NCI-H128 (cell line): ENCODE measurements around the gene SERPINB12.
A peak's percentile ranks its signal among the peaks of the same experiment; 100 is the strongest.

ENCODE experiments used
- DNase-seq: peaks from one replicate; lab custom pipeline; 2025; ENCODE audit not compliant: unreplicated experiment; lab: John Stamatoyannopoulos, UW

The SERPINB12 gene, protein sequence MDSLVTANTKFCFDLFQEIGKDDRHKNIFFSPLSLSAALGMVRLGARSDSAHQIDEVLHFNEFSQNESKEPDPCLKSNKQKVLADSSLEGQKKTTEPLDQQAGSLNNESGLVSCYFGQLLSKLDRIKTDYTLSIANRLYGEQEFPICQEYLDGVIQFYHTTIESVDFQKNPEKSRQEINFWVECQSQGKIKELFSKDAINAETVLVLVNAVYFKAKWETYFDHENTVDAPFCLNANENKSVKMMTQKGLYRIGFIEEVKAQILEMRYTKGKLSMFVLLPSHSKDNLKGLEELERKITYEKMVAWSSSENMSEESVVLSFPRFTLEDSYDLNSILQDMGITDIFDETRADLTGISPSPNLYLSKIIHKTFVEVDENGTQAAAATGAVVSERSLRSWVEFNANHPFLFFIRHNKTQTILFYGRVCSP

DNA sequence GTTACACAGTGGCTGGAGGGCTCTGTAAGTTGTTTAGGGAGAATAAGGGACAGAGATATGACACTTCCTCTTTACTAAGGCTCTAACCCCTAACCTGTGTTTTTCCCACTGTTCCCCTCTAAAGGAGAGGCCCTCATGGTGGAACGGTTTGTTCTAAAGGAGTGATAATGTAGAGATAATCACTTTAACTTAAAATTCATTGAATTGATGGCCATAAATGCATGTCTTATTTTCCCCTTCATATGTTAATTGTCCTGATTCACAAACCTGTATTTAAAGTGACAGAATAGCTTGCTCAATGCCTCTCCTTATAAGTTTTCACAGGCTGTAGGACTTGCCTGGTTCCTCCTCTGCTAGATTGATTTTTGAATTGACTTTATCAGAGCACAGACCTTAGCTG lies at the start of gene SERPINB12:
Gene SERPINB12 (plus strand): TSS at position 301 of the 400 bp plus-strand sequence. CDS start 13,791 bp downstream, outside the sequence.
- no peak for DNase-seq

DNA sequence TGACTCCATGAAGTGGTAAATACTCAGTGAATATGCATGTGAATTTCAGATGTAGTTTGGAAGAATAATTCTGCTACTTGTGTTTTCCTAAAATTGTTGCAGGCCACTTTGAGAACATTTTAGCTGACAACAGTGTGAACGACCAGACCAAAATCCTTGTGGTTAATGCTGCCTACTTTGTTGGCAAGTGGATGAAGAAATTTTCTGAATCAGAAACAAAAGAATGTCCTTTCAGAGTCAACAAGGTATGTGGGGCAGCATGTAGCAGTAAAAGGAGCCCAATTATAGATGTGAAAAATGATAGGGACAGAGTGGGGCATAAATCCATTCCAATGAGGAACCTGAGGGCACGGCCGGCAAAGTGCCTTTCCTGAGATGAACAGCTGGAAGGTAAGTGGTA lies 49.3 kb upstream of the SERPINB12 start:
- no peak for DNase-seq

GRCh38 chr18:63495675-63496074 lies 46.5 kb upstream of the SERPINB12 start:
- no peak for DNase-seq

DNA sequence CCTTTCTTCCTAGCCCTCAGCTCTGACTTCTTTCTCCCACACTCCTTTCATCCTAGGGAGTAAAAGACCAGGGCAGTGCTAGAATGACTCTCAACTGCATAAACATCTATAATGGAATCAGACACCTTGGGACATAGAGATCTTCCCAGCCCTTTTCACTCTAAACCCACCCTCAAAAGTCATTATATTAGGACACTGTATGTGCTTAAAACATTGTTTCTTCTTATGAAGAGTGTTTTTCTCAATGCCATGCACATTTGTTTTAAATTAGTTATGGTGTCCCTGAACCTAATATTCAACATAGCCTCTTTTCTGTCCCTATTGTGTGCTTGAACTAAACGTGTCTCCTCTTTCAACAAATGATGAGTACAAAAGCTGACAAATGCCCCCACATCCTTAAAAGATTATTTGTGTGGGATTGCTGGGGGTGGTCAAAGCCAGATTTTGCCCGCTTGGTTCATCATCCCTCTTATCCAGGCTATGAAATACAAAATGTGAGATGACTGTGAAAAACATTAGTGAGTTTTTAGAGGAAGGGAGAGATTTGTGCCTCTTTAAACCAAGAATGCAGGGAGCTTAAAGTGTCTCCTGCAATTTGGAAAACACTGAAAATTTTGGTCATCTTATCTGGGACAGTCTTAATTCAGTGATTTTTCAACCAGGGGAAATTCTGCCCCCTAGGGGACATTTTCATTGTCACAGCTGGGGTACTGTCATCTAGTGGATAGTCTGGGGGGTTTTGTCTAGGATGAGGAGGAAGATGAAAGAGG lies 36.4 kb upstream of the SERPINB12 start:
- no peak for DNase-seq

DNA sequence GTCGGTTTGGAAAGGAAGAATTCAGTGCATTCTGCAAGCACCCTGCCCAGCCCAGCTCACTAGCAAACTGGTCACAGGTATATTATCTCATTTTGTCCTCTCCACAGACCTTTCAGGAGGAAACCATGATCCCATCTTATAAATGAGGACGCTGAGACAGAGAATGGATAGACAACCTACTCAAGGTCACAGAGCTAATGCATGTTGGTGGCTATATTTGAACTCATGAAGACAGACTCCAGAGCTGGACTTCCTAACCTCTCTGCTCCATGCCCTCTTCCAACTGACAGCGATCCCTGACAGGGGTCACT lies 35.9 kb upstream of the SERPINB12 start:
- DNase-seq = no peak

DNA sequence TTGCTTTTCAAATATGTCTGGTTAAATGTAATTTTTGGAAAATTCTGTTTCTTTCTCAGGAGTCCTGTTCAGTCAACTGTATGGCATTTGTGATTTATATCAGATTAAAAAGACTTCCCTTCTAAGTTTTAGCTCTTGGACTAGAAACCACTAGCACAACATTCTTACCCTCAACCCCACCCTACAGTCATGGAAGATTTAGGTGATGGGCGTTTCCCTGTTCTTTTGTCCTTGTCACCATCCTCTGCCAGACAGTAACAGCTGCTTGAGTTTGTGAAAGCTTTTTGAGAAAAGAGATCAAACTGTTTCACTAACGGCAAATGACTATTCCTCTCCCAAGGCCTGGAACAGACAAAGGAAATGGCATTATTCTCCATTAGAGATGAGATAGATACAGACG lies 33.6 kb upstream of the SERPINB12 start:
- DNase-seq = no peak

GRCh38 chr18:63511285-63511684 lies 30.9 kb upstream of the SERPINB12 start:
- DNase-seq = no peak

- DNase-seq = no peak
Observed at GRCh38 chr18:63514326-63514725, 27.8 kb upstream of the SERPINB12 start.

DNA sequence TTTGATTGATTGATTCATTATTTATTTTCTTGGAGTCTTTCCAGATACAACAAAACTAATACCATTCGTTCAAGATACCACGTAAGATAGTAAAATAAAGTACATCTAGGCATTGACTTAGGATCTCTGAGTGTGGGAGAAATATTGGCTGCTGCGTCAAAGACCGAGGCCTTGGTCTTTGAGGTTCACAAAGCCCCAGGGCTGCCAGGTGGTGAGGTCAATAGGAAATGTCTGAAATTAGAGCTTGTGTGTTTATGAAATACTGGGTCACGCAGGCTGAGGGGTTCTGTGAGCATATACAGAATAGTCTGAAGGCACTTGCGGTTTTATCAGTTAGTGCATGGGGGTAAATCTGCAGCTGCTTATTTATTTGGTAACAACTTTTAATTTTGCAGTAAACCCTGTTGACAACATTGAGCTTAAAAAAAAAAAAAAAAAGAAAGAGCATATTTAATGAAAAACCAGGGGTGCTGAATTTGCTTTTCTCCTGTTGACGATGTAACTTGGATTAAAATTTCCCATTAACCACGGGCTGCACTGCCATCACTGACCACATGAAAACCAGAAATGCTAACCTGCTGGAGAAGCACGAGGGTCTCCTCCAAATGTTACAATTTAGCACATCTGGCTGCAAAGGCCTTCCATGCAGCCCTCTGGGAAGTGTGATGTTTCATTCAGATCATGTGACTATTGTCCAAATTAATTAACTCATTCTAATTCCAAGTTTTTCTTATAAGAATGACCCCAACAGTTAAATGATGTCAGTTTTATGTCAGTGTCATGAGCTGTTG lies 27.1 kb upstream of the SERPINB12 start:
- DNase-seq = no peak

DNA sequence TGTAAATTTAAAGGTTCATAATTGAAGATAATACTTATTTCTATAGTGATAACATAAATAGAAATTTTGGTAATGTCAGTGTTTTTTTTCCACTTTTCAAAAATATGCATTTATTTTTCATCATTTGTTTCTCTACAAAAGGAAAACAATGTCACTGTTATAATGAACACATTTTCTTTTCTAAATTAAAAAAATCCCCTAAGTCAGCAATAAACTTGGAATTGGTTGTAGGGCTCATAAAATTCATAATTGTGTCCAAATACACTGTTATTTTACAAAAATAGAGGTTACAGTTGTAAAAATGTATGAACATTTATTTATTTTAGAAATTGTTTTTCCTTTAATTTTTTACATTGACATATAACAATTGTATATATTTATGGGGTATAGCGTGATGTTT lies 26.4 kb upstream of the SERPINB12 start:
- no peak for DNase-seq

DNA sequence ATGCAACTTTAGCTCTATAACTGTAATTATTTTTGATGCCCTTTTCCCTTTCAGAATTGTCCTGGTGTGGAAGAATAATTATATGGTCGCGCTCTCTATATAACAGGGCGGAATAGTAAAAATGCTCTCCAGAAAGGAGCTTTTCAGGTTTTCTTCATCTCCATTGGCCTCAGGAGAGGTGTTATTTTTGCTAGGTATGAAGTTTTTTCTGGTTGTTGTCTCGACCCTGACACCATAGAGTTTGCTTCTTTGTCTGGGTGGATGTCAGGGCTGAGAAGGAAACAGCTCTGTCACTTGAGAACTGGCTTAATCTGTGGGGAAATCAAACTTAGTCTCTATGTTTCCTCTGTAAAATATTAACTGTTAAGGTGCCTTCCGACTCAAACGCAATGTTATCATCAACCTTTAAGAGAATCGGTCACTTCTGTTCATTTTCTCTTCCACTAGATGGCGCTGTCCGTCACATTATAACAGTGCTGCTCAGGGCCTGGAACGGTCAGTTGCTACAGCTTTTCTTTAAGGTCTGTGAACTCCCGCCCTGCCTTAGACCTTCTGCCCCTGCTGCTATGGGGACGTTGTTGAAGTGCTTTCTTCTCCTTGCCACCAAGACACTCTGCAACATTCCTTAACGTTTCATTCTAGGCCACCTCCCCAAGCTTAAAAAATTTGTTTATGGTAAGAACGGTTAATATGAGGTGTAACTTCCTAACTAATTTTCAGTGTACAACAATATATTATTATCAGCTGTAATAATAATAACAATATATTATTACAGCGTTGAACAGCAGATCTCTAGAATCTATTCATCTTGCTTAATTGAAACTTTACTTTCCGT lies 23.8 kb upstream of the SERPINB12 start:
- DNase-seq = peak; percentile 77

- no peak for DNase-seq
Observed at GRCh38 chr18:63520053-63520685, 22.0 kb upstream of the SERPINB12 start.

DNA sequence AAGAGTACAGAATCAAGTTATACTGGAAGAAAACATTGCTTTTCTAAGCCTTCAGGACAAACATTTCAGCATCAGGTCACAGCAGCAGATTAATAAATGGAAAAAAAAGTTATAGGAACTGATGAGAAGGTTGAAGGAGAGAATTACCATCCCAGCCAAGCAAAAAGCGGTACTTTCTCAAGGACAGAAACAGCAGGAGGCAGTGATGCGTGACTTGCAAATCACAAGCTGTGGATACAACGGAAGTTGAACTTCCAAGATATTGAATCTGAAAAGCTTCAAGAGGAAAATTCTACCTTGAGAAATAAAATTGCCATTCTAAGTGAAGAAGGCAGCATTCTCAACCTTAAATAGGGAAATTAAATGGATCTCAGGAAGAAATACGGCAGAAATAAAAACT lies 18.5 kb upstream of the SERPINB12 start:
- DNase-seq = no peak

- no peak for DNase-seq
Observed at GRCh38 chr18:63527251-63527650, 14.9 kb upstream of the SERPINB12 start.

DNA sequence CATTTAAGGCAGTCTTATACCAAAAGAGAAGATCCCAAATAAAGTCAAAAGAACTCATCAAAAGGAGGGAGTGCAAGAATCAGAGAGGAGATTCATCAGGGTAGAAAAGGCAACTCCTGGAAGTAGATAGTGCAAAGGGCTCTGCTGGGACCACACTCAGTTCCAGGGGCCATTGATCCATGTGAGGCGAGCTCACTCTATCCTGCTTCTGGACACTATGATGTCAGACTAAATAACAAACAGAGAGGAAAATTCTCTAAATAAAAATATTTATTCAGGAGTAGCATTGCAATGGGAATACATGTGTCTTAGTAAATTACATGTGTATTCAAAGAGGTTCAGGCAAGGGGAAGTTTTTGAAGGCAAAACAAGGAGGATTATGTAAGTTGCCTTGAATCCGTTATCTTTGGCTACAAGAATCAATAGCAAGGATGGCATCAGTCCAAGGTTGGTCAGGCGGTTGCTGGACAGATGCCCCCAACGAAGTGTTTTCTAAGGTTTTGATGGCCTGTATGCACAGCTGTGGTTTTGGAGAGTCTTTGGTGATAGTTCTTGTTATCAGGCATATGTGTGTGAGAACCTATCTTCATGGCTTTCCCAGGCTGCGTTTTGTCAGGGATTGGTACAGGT lies 13.2 kb upstream of the SERPINB12 start:
- DNase-seq = no peak

- no peak for DNase-seq
Observed at GRCh38 chr18:63532471-63532870, 9.7 kb upstream of the SERPINB12 start.

GRCh38 chr18:63534615-63535014 lies 7.6 kb upstream of the SERPINB12 start:
- no peak for DNase-seq

DNA sequence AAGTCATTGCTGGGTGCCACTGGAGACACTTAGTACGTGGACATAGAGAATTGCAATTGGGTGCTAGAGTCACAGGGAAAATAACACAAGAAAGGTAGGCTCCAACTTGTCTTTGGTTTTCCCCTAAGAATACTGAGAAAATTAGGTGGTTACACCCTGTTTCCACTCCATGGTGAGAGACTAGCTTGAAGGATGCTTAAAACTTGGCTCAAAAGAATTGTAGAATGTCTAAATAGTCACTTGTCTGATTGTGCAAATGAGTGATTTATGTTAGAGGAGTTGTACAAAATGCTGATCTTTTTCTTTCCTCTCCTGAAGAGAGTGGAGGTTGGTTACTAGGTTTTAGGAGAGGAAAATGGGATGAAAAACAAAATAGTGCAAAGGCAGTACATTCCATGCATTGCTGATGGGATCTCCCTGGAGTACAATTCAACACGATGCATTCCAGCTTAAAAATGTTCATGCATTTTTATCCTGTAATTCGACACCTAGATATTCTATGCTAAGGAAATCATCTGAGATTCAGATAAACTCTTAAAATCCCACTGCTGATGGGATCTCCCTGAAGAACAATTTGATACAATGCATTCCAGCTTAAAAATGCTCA lies 2.2 kb upstream of the SERPINB12 start:
- no peak for DNase-seq

GRCh38 chr18:63544017-63544416 lies 1.8 kb downstream of the SERPINB12 start:
- DNase-seq = no peak
